OCI-LY1 (cell line): ENCODE results near the gene PRKCH.

ENCODE experiments used
- CTCF ChIP-seq: fragments of 200-600 bp; sonication (generic), shearing (Covaris generic); IDR thresholded peaks from 2 replicates; pipeline ENCODE4 v1.5.1; 2017; ENCODE audit warnings: mild to moderate bottlenecking, antibody characterized with exemption, low read length, moderate library complexity, mixed read lengths
- EZH2 ChIP-seq: fragments of 200-600 bp; sonication (generic), shearing (Covaris generic); IDR thresholded peaks from 2 replicates; pipeline ENCODE4 v1.8.0; 2017; ENCODE audit warnings: borderline replicate concordance, mixed run types, mild to moderate bottlenecking, antibody characterized with exemption, low read length, moderate library complexity, mixed read lengths

- no peak for TF ChIP-seq CTCF
- TF ChIP-seq EZH2, result no peak
These were observed 2.3 kb upstream of the PRKCH start for GRCh38 chr14:61319086-61319485.
